Activated B cell treated with CpG ODN at 0.5 μM for 24 hours (primary cell): ENCODE measurements around the gene ITGAX. TPM values are rescaled to one million over a fixed set of nuclear protein-coding genes. Genes with fewer than 3 reads are reported as not detected.

ENCODE experiments used
- ATAC-seq: fragments of 200-7000 bp; cut with Tn5 transposase; one replicate; pipeline ENCODE4 v1.10.0; 2021; ENCODE audit warnings: low read depth, mild to moderate bottlenecking, moderate library complexity
- CTCF ChIA-PET: fragments of 350-600 bp; sonication (Branson Sonifier 250); formaldehyde crosslinking; loops from one replicate; lab custom pipeline; 2021; ENCODE audit warnings: antibody characterized with exemption; lab: Charles Lee
- POLR2A ChIA-PET: fragments of 350-600 bp; sonication (Branson Sonifier 250); formaldehyde crosslinking; loops from one replicate; lab custom pipeline; 2021; ENCODE audit warnings: antibody characterized with exemption; lab: Charles Lee
- DNase-seq: peaks from one replicate; pipeline ENCODE4 v3.0.0; 2022
- H3K27ac Mint-ChIP-seq: one replicate; pipeline ENCODE4 v1.8.0; 2020; ENCODE audit warnings: mixed read lengths
- H3K27me3 Mint-ChIP-seq: one replicate; pipeline ENCODE4 v1.8.0; 2021; ENCODE audit warnings: mixed read lengths
- H3K36me3 Mint-ChIP-seq: one replicate; pipeline ENCODE4 v1.8.0; 2021; ENCODE audit warnings: low read depth, mixed read lengths
- H3K4me1 Mint-ChIP-seq: one replicate; pipeline ENCODE4 v1.8.0; 2021; ENCODE audit warnings: mixed read lengths
- H3K4me3 Mint-ChIP-seq: one replicate; pipeline ENCODE4 v1.8.0; 2020; ENCODE audit warnings: mild to moderate bottlenecking, mixed read lengths
- H3K9me3 Mint-ChIP-seq: one replicate; pipeline ENCODE4 v1.8.0; 2020; ENCODE audit warnings: mixed read lengths
- intact Hi-C: fragments of 100-400 bp; cut with micrococcal nuclease; formaldehyde crosslinking; loops from one replicate; pipeline ENCODE4 v1.15.1; 2024
- total RNA-seq: library from RNA; stranded (reverse); gene quantifications from 2 replicates; pipeline ENCODE4 v1.2.3, GENCODE V29; 2022
- TF ChIP-seq, protein P1 (sequence below): fragments of 200-600 bp; IDR thresholded peaks from one replicate; pipeline ENCODE4 v1.8.0; 2022; ENCODE audit warnings: antibody characterized with exemption, mild to moderate bottlenecking

ITGAX gene
- total RNA-seq, 1 donor from 2014 or later = 100 TPM

DNA sequence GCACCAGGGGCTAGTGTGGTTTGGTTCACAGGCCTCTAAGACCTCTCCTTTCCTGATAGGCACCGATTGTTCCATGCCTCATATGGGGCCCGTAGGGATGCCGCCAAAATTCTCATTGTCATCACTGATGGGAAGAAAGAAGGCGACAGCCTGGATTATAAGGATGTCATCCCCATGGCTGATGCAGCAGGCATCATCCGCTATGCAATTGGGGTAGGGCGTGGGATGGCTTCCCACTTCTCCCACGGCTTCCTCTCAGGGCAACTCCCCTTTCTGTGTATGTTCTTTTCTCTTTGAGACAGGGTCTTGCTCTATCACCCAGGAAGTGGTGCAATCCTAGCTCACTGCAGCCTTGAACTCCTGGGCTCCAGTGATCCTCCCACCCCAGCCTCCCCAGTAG, 5.3 kb downstream of the ITGAX start:
- TF ChIP-seq, protein P1, sequence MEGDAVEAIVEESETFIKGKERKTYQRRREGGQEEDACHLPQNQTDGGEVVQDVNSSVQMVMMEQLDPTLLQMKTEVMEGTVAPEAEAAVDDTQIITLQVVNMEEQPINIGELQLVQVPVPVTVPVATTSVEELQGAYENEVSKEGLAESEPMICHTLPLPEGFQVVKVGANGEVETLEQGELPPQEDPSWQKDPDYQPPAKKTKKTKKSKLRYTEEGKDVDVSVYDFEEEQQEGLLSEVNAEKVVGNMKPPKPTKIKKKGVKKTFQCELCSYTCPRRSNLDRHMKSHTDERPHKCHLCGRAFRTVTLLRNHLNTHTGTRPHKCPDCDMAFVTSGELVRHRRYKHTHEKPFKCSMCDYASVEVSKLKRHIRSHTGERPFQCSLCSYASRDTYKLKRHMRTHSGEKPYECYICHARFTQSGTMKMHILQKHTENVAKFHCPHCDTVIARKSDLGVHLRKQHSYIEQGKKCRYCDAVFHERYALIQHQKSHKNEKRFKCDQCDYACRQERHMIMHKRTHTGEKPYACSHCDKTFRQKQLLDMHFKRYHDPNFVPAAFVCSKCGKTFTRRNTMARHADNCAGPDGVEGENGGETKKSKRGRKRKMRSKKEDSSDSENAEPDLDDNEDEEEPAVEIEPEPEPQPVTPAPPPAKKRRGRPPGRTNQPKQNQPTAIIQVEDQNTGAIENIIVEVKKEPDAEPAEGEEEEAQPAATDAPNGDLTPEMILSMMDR = no peak
- ATAC-seq (no peak), DNase-seq (no peak)
- Mint-ChIP-seq H3K9me3 (no peaks in the 10 kb centered on the region), H3K27me3 (no peaks in the 10 kb centered on the region), H3K4me3 (no peak overlapping the region), H3K4me1 (peaks cover 27% of the 10 kb centered on the region), H3K27ac (no peak overlapping the region), H3K36me3 (no peaks in the 10 kb centered on the region)
- ChIA-PET POLR2A (interaction anchor here (0.6 kb wide), 1 partner anchor 140 kb away, joined by 6 read pairs; no protein-coding TSS in a partner anchor), CTCF (no interaction called here)
- intact Hi-C loops = no loop called here

DNA sequence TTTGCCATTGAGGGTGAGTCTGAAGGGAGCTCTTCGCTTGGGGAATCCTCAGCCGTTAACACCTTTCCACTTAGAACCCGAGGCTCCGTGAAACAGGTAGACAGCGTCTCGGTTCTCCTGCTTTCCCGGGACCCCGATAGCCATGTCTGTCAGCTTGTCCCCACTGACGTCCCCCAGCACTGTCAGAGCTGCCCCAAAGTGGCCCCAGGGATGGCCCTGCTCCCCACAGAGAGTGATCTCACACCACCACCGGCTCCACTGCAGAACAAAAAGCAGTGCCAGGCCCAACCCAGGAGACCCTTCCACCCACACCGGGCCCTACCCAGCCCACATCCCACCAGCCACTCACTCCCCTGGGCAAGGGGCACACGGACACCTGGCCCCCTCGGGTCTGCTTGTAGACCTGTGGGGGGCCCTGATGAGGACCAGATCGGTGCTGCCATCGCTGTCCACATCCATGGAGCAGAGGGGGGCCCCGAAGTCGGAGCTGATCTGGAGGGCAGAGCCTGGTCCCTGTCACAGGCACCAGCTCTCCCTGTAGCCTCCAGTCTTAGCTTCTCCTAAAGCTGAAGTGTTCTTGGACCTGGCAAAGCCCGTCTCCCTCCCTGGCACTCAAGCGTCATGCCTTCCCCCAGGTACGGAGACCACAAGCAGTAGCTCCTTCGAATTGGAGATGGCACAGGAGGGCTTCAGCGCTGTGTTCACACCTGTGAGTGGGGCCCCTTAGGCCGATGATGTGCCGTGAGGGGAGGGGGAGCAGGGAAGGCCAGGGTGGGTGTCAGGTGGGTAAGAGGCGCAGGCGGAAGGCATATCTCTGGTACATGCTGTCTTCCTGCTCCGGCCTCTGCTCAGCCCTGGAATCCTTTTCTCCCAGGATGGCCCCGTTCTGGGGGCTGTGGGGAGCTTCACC, 6.5 kb downstream of the ITGAX start:
- DNase-seq (no peak), ATAC-seq (no peak)
- Mint-ChIP-seq H3K27me3 (no peaks in the 10 kb centered on the region), H3K27ac (no peak overlapping the region), H3K4me1 (peaks cover 18% of the 10 kb centered on the region), H3K9me3 (no peaks in the 10 kb centered on the region), H3K4me3 (no peak overlapping the region), H3K36me3 (no peaks in the 10 kb centered on the region)
- ChIA-PET POLR2A (interaction anchor here (0.6 kb wide), 1 partner anchor 206 kb away, joined by 4 read pairs; no protein-coding TSS in a partner anchor), CTCF (interaction anchor here (1.8 kb wide), 1 partner anchor 21 kb away, joined by 6 read pairs; no protein-coding TSS in a partner anchor)
- TF ChIP-seq, protein P1 = no peak
- intact Hi-C loops = no loop called here

DNA sequence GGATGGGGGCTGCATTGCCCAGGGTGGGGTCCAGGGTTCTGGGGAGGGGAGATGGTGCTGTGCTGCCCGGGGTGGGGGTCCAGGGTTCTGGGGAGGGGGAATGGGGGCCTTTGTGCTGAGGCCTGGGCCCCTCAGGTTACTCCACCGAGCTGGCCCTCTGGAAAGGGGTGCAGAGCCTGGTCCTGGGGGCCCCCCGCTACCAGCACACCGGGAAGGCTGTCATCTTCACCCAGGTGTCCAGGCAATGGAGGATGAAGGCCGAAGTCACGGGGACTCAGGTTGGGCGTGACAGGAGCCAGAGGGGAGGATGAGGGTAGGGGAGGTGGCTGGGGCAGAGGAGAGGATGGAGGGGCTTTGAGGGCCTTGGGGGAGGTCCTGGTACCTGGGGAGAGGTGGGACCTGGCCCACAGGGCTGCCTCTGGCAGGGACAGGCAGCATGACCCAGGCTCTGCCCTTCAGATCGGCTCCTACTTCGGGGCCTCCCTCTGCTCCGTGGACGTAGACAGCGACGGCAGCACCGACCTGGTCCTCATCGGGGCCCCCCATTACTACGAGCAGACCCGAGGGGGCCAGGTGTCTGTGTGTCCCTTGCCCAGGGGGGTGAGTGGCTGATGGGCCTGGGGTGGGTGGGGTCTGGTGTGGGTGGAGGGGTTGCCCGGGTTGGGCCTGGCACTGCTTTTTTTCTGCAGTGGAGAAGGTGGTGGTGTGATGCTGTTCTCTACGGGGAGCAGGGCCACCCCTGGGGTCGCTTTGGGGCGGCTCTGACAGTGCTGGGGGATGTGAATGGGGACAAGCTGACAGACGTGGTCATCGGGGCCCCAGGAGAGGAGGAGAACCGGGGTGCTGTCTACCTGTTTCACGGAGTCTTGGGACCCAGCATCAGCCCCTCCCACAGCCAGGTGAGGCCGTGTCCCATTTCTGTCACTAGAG, 7.8 kb downstream of the ITGAX start:
- DNase-seq (no peak), ATAC-seq (no peak)
- Mint-ChIP-seq H3K27me3 (no peaks in the 10 kb centered on the region), H3K4me3 (no peak overlapping the region), H3K9me3 (no peaks in the 10 kb centered on the region), H3K36me3 (no peaks in the 10 kb centered on the region), H3K4me1 (peaks cover 14% of the 10 kb centered on the region), H3K27ac (no peak overlapping the region)
- POLR2A ChIA-PET = no interaction called here
- intact Hi-C loops = no loop called here
- CTCF ChIA-PET = interaction anchor here (1.8 kb wide), 1 partner anchor 20 kb away, joined by 6 read pairs; no protein-coding TSS in a partner anchor
- TF ChIP-seq, protein P1 = no peak

DNA sequence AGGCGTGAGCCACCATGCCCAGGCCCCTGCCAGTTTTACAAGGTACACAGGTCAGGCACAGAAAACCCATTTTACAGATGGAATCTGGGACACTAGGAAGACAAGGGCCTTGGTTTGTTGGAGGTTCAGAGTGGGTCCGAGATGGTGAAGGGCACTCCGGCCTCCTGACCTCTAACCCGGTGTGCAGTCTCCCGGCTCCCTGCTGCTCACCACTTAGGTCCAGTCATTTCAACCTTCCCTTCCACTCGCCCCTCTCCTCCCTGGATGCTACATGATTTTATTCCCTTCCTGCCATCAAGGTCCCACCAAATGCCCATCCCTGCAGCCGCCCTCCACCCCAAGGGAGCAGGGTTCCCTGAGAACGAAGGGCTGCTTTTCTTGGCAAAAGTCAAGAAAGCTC, 8.7 kb downstream of the ITGAX start:
- Mint-ChIP-seq H3K9me3 (no peaks in the 10 kb centered on the region), H3K27me3 (no peaks in the 10 kb centered on the region), H3K27ac (no peak overlapping the region), H3K36me3 (no peaks in the 10 kb centered on the region), H3K4me3 (no peak overlapping the region), H3K4me1 (peaks cover 13% of the 10 kb centered on the region)
- intact Hi-C loops = no loop called here
- ChIA-PET CTCF (no interaction called here), POLR2A (interaction anchor here (0.6 kb wide), 1 partner anchor 10 kb away, joined by 7 read pairs; no protein-coding TSS in a partner anchor)
- ATAC-seq (no peak), DNase-seq (no peak)
- TF ChIP-seq, protein P1 = no peak
